GM21515 (cell line): ENCODE results near the gene TIPIN.
"Not testable (repeated sequence)": the region's sequence is repeated elsewhere in the genome, so short reads cannot be mapped to it uniquely, and the experiment has no call there.

Experiments used
- ATAC-seq: cut with Tn5 transposase; IDR thresholded peaks from one replicate; pipeline ENCODE4 v1.9.1; 2021; ENCODE audit not compliant: unreplicated experiment

The TIPIN gene

GRCh38 chr15:66356359-66357236 is at the start of gene TIPIN:
Gene TIPIN (minus strand): TSS chr15:66356685. CDS start chr15:66352947, 3,738 bp downstream.
- ATAC-seq: peak; percentile 87

GRCh38 chr15:66405615-66406014 is 49.1 kb upstream of the TIPIN start:
- ATAC-seq: no peak

- no peak for ATAC-seq
Measured at GRCh38 chr15:66405007-66405406, 48.5 kb upstream of the TIPIN start.

- no peak for ATAC-seq
Measured at GRCh38 chr15:66404532-66404931, 48.0 kb upstream of the TIPIN start.

GRCh38 chr15:66404122-66404521 is 47.6 kb upstream of the TIPIN start:
- no peak for ATAC-seq

- no peak for ATAC-seq
Measured at GRCh38 chr15:66403323-66403722, 46.8 kb upstream of the TIPIN start.

GRCh38 chr15:66402761-66403284 is 46.3 kb upstream of the TIPIN start:
- no peak for ATAC-seq

- ATAC-seq: no peak
Measured at GRCh38 chr15:66401130-66402021, 44.9 kb upstream of the TIPIN start.

- no peak for ATAC-seq
Measured at GRCh38 chr15:66400351-66400774, 43.9 kb upstream of the TIPIN start.

GRCh38 chr15:66399276-66399675 is 42.8 kb upstream of the TIPIN start:
- no peak for ATAC-seq

GRCh38 chr15:66394915-66395314 is 38.4 kb upstream of the TIPIN start:
- ATAC-seq: no peak

GRCh38 chr15:66394472-66394871 is 38.0 kb upstream of the TIPIN start:
- ATAC-seq: no peak

GRCh38 chr15:66393037-66393436 is 36.6 kb upstream of the TIPIN start:
- ATAC-seq: not testable (repeated sequence)

GRCh38 chr15:66390678-66391077 is 34.2 kb upstream of the TIPIN start:
- ATAC-seq: no peak

- no peak for ATAC-seq
Measured at GRCh38 chr15:66389859-66390381, 33.4 kb upstream of the TIPIN start.

GRCh38 chr15:66389098-66389858 is 32.8 kb upstream of the TIPIN start:
- no peak for ATAC-seq

GRCh38 chr15:66388576-66388975 is 32.1 kb upstream of the TIPIN start:
- ATAC-seq: no peak

- ATAC-seq: no peak
Measured at GRCh38 chr15:66388043-66388363, 31.5 kb upstream of the TIPIN start.

GRCh38 chr15:66387163-66388042 is 30.9 kb upstream of the TIPIN start:
- ATAC-seq: peak; percentile 11
